ENCODE results near the gene RDH13.
"Not testable (repeated sequence)": the region's sequence is repeated elsewhere in the genome, so short reads cannot be mapped to it uniquely, and the experiment has no call there.

RDH13 gene

DNA sequence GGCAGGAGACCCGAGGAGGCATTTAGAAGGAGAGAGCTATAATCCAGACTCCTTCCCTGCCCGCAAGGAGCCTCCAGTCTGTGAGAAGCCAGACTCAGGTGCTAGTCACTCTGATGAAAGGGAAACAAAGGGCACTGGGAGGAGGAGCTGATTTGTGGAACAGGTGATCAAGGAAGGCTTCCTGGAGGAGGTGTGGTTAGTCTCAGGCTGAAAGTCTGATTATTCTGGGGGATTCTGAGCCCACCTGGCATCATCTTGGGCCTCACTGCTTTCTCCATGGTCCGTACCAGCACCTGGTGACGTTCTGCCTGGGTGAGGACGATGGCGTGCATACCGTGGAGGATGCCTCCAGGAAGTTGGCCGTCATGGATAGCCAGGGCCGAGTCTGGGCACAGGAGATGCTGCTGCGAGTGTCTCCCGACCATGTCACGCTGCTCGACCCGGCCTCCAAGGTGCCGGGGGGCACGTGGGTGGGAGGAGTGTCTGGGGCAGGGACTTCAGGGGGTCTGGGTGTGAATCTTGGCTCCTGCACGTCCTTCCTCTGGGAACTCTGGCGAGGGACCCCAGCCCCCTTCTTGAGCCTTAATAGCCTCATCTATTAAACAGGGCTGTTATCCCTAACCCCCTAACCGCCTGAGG, 16.6 kb upstream of the RDH13 start:
- no peak for DNase-seq (ENCODE audit: low read depth in 2 of 3, low spot score in 2 of 3)

DNA sequence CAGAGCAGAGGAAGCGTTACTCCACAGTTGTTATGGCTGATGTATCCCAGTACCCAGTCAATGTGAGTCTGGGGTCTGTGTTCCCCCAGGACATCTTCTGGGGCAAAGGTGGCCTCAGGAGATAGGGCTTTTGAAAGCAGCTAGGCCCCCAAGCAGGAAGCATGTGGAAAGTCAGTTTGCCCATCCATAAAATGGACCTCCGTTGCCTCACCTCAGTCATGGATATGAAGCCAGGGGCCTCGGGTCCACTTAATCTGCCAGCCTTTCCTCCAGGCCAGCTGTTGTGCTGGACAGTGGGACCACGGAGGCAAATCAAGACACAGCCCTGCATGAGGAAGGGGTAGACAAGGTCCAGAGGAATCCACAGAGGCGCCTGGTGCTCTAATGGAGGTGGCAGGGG, 16.0 kb upstream of the RDH13 start:
- no peak for DNase-seq (ENCODE audit: low read depth in 2 of 3, low spot score in 2 of 3)

DNA sequence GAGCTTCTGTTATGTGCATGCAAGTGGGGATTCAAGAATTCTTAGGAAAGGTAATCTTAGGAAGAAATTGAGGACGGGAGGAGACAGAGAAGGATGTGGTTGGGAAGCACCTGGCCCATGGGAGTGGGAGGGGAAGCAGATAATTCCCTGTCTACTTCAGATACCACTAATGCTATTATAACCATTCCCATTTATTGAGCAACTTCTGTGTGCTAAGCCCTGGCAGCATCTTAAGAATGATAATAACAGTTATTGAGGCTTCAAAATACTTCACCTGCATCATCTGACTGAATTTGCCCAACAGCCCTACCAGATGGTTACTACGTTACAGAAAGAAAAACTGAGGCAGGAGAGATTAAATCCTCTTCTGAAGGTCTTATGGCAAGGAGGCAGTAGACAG, 14.2 kb upstream of the RDH13 start:
- no peak for DNase-seq (ENCODE audit: low read depth in 2 of 3, low spot score in 2 of 3)

DNA sequence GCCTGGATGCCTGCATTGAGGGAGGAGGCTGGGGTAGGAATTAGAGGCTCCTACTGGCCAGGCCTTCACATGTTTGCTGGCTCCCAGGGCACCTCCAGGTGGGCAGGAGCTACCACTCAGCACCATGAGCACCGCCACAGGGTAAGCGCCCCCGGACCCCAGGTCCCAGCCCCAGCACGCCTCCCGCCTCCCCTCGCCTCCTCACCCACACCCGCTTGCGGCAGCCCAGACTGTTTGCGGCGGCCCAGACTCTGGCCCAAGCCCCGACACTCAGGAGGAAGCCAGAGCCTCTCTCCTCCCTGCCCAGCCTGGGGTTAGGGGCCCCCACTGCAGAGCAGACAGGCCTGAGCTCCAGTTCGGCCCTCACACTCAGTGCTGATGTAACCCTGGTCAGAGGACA, 13.4 kb upstream of the RDH13 start:
- DNase-seq (ENCODE audit: low read depth in 2 of 3, low spot score in 2 of 3): no peak

DNA sequence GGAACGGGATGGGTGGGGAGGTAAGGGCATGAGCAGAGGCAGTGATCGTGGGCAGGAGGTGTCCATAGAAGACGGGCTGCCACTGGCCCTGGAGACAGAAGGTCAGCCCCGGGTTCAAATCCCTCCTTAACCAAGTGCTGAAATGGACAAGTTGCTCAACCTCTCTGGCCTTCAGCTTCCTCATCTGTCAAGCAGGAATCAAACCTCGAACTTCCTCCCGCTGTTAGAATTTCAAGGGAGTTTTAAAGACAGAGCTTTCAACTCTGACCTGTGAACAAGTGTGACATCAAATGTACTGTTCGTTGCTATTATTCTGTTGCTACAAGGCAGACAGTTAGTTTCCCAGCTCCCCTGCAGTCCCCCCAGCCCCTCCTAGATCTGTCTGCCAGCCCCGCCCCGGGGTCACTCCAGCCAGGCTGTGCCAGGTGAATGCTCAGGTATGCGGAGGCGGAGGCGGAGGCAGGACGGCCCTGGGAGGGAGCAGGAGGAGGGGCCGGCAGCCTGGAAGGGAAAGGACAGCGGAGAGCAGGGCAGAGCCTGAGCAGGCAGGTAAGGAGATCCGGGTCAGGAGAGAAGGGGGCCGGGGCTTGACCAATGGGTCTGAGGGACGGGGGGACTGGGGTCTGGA, 12.5 kb upstream of the RDH13 start, which contains the start of gene EPS8L1:
Gene EPS8L1 (plus strand): TSS at position 499 of the 628 bp plus-strand sequence. CDS start 576 bp downstream, outside the sequence.
- no peak for DNase-seq (ENCODE audit: low read depth in 2 of 3, low spot score in 2 of 3)

DNA sequence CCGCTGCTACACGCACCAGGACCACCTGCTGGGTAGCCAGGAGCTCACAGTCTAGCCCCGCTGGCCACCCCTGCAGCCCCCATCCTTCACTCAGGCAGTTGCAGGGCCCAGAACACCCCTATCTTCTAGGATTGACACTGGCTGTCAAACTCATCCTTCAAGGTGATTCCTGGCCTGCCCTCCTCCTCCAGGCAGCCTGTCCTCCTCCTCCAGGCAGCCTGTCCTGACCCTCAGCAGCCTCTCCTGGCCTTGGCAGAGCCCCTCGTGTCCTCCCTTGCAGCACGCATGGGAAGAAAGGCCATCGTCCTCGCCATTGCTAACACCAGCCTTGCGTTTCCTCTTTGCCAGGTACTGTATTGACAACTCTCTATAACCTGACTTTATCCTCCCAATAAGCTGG, 9.0 kb upstream of the RDH13 start:
- no peak for DNase-seq (ENCODE audit: low read depth in 2 of 3, low spot score in 2 of 3)

DNA sequence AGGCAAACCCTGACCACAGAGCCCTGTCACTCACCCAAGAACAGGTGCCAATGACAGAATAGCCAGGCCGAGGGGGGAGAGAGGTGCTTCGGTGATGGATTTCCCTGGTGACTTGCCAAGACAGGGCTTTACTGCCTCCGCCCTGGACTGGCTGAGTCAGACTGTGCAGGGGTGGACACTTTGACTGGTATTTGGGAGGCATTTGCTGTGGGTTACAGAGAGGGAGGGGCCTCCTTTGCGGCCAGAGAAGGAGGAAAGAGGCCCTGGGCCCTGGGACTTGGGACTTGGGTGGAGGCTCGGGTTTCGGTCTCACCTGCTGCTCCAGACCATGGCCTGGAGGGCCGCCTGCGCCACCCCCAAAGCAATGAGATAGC, 8.2 kb upstream of the RDH13 start:
- DNase-seq (ENCODE audit: low read depth in 2 of 3, low spot score in 2 of 3): no peak

DNA sequence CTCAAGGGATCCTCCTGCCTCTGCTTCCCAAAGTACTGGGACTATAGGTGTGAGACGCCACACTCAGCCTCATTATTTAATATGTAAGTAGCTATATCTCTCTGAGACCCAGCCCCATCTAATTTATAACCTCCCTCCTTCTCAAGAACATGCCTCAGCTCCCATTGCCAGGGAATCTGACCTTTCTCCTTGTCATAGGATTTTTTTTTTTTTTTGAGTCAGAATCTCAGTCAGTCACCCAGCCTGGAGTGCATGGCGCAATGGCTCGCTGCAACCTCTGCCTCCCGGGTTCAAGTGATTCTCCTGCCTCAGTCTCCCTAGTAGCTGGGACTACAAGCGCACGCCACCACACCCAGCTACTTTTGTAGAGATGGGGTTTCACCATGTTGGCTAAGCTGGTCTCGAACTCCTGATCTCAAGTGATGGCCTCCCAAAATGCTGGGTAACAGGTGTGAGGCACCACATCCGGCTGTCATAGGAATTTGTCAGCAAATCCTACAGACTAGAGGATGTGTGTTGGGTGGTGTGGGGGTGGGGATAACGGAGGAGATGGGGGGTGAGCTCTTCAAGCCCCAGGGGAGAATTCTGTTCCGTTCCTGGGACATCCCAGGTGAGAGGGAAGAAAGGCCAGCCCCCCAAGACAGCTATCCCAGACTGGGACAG, 7.6 kb upstream of the RDH13 start:
- no peak for DNase-seq (ENCODE audit: low read depth in 2 of 3, low spot score in 2 of 3)

DNA sequence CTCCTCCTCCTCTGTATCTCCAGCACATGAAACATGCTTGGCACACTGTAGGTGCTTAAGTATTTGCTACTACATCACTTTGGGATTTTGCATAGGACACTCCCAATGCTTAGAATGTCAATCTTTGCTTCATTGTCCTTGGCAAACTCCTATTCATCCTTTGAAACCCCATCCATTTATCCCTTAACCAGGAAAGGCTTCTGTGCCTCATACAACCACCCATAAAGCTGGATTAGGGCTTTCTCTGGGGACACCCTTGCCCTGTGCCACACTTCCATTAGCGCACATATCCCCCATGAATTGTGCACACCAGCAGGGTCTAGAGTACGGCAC, 6.9 kb upstream of the RDH13 start:
- DNase-seq (ENCODE audit: low read depth in 2 of 3, low spot score in 2 of 3): no peak

DNA sequence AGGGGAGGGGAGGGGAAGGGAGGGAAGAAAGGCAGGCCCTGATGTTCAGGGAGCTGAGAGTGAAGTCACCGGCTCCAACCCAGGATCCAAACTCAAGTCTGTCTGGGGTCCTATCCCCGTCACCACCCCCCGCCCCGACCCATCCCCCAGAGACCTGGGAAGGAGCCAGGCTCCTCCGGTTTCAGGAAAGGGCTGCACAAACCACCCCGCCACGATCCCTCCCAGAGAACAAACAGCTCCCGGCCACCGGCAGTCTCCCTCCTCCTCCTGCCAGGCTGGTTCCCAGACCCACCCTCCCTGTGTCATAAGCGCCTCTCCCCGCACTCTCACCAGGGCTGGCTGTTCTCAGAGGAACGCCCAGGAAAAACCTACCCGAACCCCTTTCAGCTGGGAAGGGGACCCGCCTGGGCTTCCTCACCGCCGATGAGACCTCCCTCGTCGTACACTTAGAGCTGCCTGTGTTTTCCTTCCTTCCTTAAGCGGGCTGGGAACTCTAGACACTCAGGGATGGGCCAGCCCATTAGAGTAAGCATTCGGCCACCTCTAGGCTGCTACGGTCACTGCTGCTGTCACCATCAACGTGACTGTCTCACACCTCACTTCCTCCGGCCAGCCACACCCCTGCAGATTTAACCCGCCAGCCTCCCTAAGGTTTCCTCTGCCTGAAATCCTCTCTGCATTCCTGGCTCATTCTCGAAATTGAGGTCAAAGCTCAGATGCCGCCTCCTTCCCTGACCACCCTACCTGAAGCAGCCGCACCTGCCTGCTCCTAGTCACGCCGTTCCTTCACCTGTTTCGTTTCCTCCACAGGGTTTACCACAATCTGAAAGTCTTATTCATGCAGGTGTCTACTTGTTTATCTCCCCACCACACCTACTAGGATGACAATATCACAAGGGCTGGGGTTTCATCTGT, 6.3 kb upstream of the RDH13 start:
- DNase-seq (ENCODE audit: low read depth in 2 of 3, low spot score in 2 of 3): no peak

DNA sequence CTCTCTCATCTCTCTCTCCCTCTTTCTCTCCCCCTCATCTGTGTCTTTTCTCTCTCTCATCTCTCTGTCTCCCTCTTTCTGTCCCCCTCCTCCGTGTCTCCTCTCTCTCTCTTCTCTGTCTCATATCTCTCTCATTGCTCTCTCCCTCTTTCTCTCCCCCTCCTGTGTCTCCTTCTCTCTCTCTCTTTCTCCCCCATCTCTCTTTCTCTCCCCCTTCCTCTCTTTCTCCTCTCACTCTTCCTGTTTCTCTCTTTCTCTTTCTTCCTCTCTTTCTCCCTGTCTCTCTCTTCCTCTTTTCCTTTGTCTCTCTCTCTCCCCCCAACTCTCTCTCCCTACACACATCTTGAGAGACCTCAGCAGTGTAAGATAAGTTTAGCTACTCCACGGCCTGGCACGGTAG, 4.9 kb upstream of the RDH13 start:
- DNase-seq (ENCODE audit: low read depth in 2 of 3, low spot score in 2 of 3): no peak

DNA sequence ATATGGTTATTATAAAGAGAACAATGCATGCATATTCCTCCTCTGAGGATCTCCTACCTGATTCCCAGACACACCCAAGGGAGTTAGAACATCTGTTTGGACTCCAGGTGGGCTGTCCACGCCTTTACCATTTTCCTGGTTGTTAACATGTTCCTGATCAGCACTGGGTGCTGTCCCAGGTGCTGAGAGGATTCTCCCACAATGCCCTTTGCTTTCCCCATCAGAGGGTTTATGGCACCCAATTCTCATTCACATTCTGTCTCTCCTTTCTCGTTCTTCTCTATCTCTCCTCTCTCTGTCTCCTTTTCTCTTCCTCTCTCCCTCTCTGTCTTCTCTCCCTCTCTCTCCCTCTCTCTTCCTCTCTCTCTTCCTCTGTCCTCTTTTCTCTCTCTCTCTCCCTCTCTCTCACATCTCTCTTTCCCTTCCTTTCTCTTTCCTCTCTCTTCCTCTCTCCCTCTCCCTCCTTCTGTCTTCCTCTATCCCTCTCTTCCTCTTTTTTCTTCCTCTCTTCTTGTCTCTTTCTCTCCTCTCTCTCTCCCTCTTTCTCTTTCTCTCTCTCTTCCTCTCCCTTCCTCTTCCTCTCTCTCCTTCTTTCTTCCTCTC, 3.3 kb upstream of the RDH13 start:
- DNase-seq (ENCODE audit: low read depth in 2 of 3, low spot score in 2 of 3): no peak

DNA sequence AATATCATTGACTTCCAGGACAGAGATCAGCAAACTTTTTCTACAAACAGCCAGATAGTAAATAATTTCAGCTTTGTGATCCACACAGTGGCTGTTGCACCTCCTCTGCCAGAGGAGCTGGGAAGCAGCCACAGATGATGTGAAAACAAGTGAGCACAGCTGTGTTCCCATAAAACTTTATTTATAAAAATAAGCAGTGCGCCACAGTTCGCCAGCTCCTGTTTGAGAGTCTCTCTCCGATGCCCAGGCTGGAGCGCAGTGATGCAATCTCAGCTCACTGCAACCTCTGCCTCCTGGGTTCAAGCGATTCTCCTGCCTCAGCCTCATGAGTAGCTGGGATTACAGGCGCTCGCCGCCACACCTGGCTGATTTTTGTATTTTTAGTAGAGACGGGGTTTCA, 2.6 kb upstream of the RDH13 start:
- not testable (repeated sequence) for DNase-seq (ENCODE audit: low read depth in 2 of 3, low spot score in 2 of 3)

DNA sequence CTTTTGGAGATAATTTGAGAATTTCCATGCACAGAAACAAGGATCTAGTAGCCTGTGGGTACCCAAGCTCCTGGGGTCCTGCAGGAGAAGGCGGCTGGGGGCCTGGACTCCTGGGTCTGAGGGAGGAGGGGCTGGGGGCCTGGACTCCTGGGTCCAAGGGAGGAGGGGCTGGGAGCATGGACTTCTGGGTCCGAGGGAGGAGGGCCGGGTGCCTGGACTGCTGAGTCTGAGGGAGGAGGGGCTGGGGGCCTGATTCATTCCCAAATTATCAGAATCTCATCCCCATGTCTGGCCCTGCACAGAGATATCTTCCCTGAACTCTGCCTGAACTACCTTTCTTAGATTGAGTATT, 520 bp upstream of the RDH13 start:
- no peak for DNase-seq (ENCODE audit: low read depth in 2 of 3, low spot score in 2 of 3)

DNA sequence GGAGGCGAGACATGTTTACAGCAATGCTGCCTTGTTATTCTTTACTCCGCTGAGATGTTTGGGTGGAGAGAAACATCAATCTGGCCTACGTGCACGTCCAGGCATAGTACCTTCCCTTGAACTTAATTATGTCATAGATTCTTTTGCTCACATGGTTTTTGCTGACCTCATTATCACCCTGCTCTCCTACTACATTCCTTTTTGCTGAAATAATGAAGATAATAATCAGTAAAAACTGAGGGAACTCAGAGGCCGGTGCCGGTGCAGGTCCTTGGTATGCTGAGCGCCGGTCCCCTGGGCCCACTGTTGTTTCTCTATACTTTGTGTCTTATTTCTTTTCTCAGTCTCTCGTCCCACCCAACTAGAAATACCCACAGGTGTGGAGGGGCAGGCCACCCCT, 2.7 kb downstream of the RDH13 start:
- DNase-seq (ENCODE audit: low read depth in 2 of 3, low spot score in 2 of 3): not testable (repeated sequence)

DNA sequence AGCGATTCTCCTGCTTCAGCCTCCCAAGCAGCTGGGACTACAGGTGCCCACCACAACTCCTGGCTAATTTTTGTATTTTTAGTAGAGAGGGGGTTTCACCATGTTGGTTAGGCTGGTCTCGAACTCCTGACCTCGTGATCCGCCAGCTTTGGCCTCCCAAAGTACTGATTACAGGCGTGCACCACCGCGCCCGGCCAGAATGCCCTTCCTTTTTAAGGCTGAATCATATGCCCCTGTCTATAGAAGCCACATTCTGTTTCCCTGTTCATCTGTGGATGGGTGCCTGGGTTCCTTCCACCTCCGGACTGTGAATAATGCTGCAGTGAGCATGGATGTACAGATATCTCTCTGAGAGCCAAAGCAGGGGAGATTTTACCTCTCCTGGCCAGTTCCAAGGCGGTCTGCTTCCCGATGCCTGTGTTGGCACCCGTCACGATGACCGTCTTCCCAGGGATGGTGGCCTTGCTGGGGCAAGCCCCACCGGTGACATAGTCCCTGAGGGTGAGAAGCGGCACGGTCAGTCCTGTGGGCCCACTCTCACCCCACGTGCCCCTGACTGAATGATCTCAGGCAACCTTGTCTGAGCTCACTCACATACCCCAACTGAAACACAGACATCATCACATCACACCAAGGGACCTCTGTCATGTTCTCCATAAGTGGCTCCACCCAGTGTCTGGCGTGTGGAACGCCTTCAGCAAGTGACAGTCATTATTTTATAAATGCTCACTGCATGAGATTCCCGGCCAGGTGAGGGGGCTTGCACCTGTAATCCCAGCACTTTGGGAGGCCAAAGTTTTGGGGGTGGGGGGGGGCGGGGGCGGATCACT, 4.0 kb downstream of the RDH13 start:
- DNase-seq (ENCODE audit: low read depth in 2 of 3, low spot score in 2 of 3): no peak

DNA sequence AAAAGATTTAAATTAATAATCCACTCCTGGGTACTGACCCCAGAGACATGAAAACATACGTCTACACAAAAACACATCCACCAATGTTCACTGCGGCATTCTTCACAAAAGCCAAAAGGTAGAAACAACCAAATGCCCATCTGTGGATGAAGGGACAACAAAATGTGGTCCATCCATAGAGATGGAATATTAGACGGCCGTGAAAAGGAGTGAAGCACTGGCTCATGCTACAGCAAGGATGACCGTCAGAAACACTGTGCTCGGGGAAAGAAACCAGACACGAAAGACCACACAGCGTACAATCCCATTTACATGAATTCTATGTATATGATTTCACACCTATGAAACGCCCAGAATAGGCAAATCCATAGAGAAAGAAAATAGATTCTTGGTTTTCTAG, 6.1 kb downstream of the RDH13 start:
- no peak for DNase-seq (ENCODE audit: low read depth in 2 of 3, low spot score in 2 of 3)

DNA sequence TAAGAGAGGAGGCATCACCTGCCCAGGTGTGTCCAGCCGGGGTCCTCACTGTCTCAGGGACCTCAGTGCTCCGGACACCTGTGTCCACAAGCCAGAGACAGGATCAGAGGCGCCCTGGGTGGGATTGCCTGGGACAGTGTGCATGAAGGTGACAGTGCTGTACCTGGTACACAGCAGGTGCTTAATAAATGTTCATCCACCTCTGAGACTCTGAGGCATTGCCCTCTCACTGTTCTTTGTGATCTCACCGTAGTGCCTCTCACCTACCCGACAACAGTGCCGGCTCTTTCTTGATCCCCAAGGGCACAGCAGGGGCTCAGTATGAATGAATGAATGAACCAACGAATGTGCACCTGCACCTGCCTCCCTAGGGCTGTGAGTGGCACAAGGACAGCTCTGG, 9.2 kb downstream of the RDH13 start:
- DNase-seq (ENCODE audit: low read depth in 2 of 3, low spot score in 2 of 3): no peak

DNA sequence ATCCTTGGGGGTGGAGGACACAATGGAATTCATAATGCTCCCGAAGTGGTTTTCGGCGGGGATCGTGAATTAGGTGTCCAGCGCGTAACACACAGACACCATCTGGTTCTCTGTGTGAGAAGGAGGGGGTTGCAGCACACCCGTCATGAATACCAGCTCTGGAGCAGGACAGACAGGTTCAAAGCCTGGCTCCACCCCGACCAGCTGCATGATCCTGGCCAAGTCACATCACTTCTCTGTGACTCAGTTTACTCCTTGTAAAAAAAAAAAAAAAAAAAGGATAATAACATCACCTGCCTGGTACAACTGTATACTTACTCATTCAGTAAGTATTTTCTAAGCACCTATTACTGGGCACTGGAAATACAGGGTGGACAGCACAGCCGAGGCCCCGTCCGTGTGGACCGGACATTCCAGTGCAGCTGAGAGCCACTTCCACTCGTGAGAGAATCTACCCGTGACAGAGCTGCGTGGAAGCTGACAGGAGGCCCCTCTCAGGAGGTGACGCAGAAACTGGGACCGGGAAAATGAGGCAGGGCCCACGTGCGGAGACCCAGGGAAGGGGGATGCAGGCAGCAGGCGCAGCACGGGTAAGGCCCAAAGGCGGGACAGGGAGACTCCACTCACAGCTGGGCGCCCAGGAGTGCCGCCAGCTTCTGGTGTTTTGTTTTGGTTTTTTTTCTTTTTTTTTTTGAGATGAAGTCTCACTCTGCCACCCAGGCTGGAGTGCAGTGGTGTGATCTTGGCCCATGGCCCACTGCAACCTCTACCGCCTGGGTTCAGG, 12.0 kb downstream of the RDH13 start:
- DNase-seq (ENCODE audit: low read depth in 2 of 3, low spot score in 2 of 3): no peak

DNA sequence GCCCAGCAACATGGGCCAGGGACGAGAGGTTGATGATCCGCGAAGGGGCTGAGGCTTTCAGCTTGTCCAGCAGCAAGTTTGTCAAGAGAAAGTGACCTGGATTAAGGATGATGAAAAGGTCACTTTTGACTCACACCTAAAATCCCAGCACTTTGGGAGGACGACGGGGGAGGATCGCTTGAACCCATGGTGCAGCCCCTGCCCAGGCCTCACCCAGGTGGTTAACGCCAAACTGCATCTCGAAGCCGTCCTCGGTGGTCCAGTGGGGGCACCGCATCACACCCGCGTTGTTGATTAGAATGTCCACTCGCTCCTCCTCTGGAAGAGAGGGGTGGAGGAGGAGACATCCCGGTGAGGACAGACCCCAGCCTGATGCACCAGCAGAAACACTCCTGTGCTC, 14.5 kb downstream of the RDH13 start:
- no peak for DNase-seq (ENCODE audit: low read depth in 2 of 3, low spot score in 2 of 3)
